Fibroblast of the aortic adventitia (primary cell): ENCODE results near the gene ANO10. TPM values are rescaled to one million over a fixed set of nuclear protein-coding genes. Genes with fewer than 3 reads are reported as not detected.

Experiments used
- DNase-seq: peaks from one replicate; pipeline ENCODE4 v3.0.0-alpha.2; 2010; ENCODE audit warnings: low read depth
- H3K4me3 ChIP-seq: 2 replicates; pipeline ENCODE4 v1.5.1; 2011; ENCODE audit warnings: low read depth, mild to moderate bottlenecking, control low read depth, low read length, moderate library complexity
- CTCF ChIP-seq: IDR thresholded peaks from 2 replicates; pipeline ENCODE4 v1.5.1; 2011; ENCODE audit warnings: mild to moderate bottlenecking, low read length, control low read depth, inconsistent platforms; ENCODE audit not compliant: insufficient read depth
- total RNA-seq: library from RNA; depleted of rRNA; stranded (reverse); fragments of >200 nt; gene quantifications from 2 replicates; pipeline ENCODE4 v1.2.3, GENCODE V29; 2012; ENCODE audit warnings: low replicate concordance

ANO10 gene
- total RNA-seq, 1 donor = 46.4 TPM

GRCh38 chr3:43389388-43390254, 232.2 kb downstream of the ANO10 start:
- no peak overlapping the region for H3K4me3 ChIP-seq
- no peak for TF ChIP-seq CTCF
- peak; percentile 69 for DNase-seq

- H3K4me3 ChIP-seq = no peak overlapping the region
- peak; percentile 20 for DNase-seq
- TF ChIP-seq CTCF = no peak
Measured at GRCh38 chr3:43388915-43389314, 232.9 kb downstream of the ANO10 start.

- no peak for TF ChIP-seq CTCF
- DNase-seq = no peak
Measured at GRCh38 chr3:43388175-43388574, 233.6 kb downstream of the ANO10 start.

GRCh38 chr3:43379343-43379742, 242.5 kb downstream of the ANO10 start:
- no peak overlapping the region for H3K4me3 ChIP-seq
- TF ChIP-seq CTCF = no peak
- peak; percentile 69 for DNase-seq

More at GRCh38 chr3:43388175-43388574, 233.6 kb downstream of the ANO10 start:
- no peak overlapping the region for H3K4me3 ChIP-seq

- peak; percentile 65 for TF ChIP-seq CTCF
- peak; percentile 13 for DNase-seq
- no peak overlapping the region for H3K4me3 ChIP-seq
Measured at GRCh38 chr3:43378066-43378935, 243.5 kb downstream of the ANO10 start.

GRCh38 chr3:43373560-43373928, 248.3 kb downstream of the ANO10 start:
- no peak for TF ChIP-seq CTCF
- H3K4me3 ChIP-seq = no peak overlapping the region

More at GRCh38 chr3:43373560-43373928, 248.3 kb downstream of the ANO10 start:
- peak; percentile 28 for DNase-seq
